Ammon's horn (tissue), 1 donor: ENCODE results near the gene PCDHB7.
"Not testable (repeated sequence)": the region's sequence is repeated elsewhere in the genome, so short reads cannot be mapped to it uniquely, and the experiment has no call there.

Experiments used
- DNase-seq: peaks from one replicate; pipeline ENCODE4 v3.0.0-alpha.2; 2016; ENCODE audit warnings: low spot score

PCDHB7 gene

DNA sequence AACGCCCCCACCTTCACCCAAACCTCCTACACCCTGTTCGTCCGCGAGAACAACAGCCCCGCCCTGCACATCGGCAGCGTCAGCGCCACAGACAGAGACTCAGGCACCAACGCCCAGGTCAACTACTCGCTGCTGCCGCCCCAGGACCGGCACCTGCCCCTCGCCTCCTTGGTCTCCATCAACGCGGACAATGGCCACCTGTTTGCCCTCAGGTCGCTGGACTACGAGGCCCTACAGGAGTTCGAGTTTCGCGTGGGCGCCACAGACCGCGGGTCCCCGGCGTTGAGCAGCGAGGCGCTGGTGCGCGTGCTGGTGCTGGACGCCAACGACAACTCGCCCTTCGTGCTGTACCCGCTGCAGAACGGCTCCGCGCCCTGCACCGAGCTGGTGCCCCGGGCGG, 52.4 kb downstream of the PCDHB7 start:
- DNase-seq: not testable (repeated sequence)

DNA sequence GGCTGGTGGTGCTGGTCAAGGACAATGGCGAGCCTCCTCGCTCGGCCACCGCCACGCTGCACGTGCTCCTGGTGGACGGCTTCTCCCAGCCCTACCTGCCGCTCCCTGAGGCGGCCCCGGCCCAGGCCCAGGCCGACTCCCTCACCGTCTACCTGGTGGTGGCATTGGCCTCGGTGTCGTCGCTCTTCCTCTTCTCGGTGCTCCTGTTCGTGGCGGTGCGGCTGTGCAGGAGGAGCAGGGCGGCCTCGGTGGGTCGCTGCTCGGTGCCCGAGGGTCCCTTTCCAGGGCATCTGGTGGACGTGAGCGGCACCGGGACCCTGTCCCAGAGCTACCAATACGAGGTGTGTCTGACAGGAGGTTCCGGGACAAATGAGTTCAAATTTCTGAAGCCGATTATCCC, 53.0 kb downstream of the PCDHB7 start:
- DNase-seq: not testable (repeated sequence)
